HFFc6 (cell line): ENCODE data around the gene ZNF280A. TPM values are rescaled to one million over a fixed set of nuclear protein-coding genes. Genes with fewer than 3 reads are reported as not detected.

Experiments used
- DNase-seq: peaks from one replicate; pipeline ENCODE4 v3.0.0-alpha.2; 2018
- H3K27ac Mint-ChIP-seq: 2 replicates; pipeline ENCODE4 v1.8.0; 2020; ENCODE audit warnings: mild to moderate bottlenecking, mixed read lengths
- H3K27me3 Mint-ChIP-seq: 2 replicates; pipeline ENCODE4 v1.8.0; 2021; ENCODE audit warnings: mild to moderate bottlenecking, moderate library complexity, mixed read lengths; ENCODE audit not compliant: insufficient read depth
- H3K36me3 Mint-ChIP-seq: 2 replicates; pipeline ENCODE4 v1.8.0; 2021; ENCODE audit warnings: low read depth, mixed read lengths
- H3K4me1 Mint-ChIP-seq: 2 replicates; pipeline ENCODE4 v1.8.0; 2020; ENCODE audit warnings: low read depth, mixed read lengths
- H3K4me3 Mint-ChIP-seq: 2 replicates; pipeline ENCODE4 v1.8.0; 2020; ENCODE audit warnings: mild to moderate bottlenecking, moderate library complexity, mixed read lengths
- H3K9me3 Mint-ChIP-seq: 2 replicates; pipeline ENCODE4 v1.8.0; 2020; ENCODE audit warnings: mild to moderate bottlenecking, mixed read lengths
- CTCF ChIP-seq: fragments of 200-600 bp; sonication (generic); IDR thresholded peaks from 2 replicates; pipeline ENCODE4 v1.5.0; 2021; ENCODE audit warnings: antibody characterized with exemption, mild to moderate bottlenecking
- total RNA-seq, 6 experiments: library from RNA; stranded (reverse); fragmentation: NEBNext Ultra II Directional; extraction: Animal tissue kit (Norgen Biotek cat#: 25700); gene quantifications; 2 replicates in 1 of 6; 3 replicates in 5 of 6; pipeline ENCODE4 v1.2.3, GENCODE V29; 2021

ZNF280A gene
- total RNA-seq, 6 experiments from 2014 or later: 0.08 TPM; not detected in 5

GRCh38 chr22:22558071-22558971 lies 38.3 kb upstream of the ZNF280A start:
- Mint-ChIP-seq H3K4me3 (no peak overlapping the region), H3K27me3 (peaks cover 3% of the 10 kb centered on the region; the same call in 1 of the 2 replicates), H3K36me3 (no peaks in the 10 kb centered on the region; the same call in 1 of the 2 replicates), H3K27ac (no peak overlapping the region), H3K9me3 (peaks cover 25% of the 10 kb centered on the region), H3K4me1 (no peaks in the 10 kb centered on the region)
- no peak for TF ChIP-seq CTCF
- no peak for DNase-seq

DNA sequence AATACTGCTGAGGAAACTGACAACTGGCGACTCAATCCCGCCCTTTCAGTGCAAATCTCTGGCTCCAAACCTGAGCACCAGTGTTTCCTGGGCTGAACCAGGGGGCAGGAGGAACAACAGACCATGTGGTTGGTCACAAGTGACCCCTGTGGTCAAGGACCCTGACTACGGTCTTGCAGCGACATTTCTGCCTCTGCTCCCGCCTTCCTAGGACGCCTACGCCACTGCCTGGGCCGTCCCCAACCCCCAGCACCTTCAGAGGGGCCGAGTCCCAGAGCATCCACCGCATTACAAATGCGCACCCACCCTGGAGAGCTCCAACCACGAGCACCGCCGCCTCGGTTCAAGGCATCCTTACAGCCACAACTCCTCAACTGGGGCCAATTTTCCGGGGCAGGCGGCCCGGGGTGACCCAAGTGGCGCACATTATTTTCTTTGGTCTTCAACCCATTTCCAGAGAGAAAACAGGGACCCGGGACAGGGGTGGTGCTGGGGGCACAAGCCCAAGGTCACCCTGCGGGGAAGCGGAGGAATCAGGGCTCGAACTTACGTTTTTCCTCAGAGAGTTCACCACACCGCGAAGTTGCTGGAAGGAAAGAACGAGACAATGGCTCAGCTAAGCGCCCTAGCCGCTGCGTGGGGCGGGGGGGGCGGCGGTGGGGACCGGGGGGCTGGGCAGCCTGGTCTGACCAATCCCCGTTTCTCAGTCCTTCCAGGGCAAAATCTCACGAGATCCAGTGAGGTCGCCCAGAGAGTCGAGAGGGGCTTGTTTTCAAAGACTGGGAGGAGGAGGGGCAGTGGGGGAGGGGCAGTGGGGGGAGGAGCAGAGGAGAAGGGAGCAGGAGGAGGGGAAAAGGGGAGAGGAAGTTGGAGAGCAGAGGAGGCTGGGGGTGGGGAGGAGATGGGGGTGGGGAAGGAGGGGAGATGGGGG lies 37.2 kb upstream of the ZNF280A start:
- H3K4me3 Mint-ChIP-seq: no peak overlapping the region
- DNase-seq: no peak
- no peaks in the 10 kb centered on the region for H3K36me3 Mint-ChIP-seq

GRCh38 chr22:22556578-22556977 lies 36.5 kb upstream of the ZNF280A start:
- Mint-ChIP-seq H3K27me3 (peaks cover 4% of the 10 kb centered on the region; the same call in 1 of the 2 replicates), H3K4me3 (no peak overlapping the region), H3K36me3 (no peaks in the 10 kb centered on the region), H3K9me3 (peaks cover 19% of the 10 kb centered on the region), H3K4me1 (no peaks in the 10 kb centered on the region), H3K27ac (no peak overlapping the region)
- no peak for TF ChIP-seq CTCF
- no peak for DNase-seq

More for the DNA sequence above, 37.2 kb upstream of the ZNF280A start:
- H3K4me1 Mint-ChIP-seq: no peaks in the 10 kb centered on the region
- no peak overlapping the region for H3K27ac Mint-ChIP-seq
- peaks cover 4% of the 10 kb centered on the region; the same call in 1 of the 2 replicates for H3K27me3 Mint-ChIP-seq
- peaks cover 19% of the 10 kb centered on the region for H3K9me3 Mint-ChIP-seq
- TF ChIP-seq CTCF: no peak

- no peak for DNase-seq
- H3K27me3 Mint-ChIP-seq: peaks cover 7% of the 10 kb centered on the region
- no peak overlapping the region for H3K4me3 Mint-ChIP-seq
- H3K36me3 Mint-ChIP-seq: no peaks in the 10 kb centered on the region
- H3K4me1 Mint-ChIP-seq: no peaks in the 10 kb centered on the region
- H3K9me3 Mint-ChIP-seq: peaks cover 19% of the 10 kb centered on the region
- H3K27ac Mint-ChIP-seq: no peak overlapping the region
- TF ChIP-seq CTCF: no peak
Measured at GRCh38 chr22:22555596-22555995, 35.5 kb upstream of the ZNF280A start.

DNA sequence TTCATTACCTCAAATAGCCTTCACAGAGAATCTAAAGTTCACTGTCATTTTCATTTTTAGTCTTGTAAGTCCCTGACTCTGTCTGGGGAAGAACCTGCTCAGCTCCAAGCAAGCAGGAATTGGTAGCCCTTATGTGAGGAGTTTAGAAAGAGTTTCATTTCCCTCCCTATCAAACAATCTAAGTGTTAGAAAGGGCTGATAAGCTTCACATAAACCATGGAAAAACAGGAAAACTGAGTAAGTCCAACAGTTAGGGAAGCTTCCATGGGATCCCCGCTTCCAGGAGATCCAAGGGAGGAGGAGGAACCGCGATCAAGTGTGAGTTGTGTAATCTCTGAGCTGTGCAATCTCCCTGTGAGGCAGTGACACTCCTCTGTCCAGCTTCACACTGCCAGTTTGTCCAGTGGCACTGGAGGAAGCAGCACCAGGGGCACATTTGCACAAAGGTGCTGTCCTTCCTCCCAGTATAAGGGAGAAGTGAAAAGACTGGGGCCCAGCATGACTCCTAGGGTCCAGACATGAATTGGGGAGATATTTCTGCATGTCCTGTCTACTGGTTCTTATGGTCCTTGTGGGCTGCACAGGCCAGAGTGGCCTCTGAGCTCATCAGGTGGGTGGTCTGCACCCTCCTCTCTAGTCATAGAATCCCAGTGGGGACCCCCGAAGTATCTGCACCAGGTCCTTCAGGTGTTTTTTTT lies 34.7 kb upstream of the ZNF280A start:
- H3K27ac Mint-ChIP-seq: no peak overlapping the region
- no peak for TF ChIP-seq CTCF
- no peak for DNase-seq
- H3K4me3 Mint-ChIP-seq: no peak overlapping the region
- H3K9me3 Mint-ChIP-seq: peaks cover 14% of the 10 kb centered on the region; the same call in 1 of the 2 replicates
- peaks cover 10% of the 10 kb centered on the region for H3K27me3 Mint-ChIP-seq
- H3K4me1 Mint-ChIP-seq: no peaks in the 10 kb centered on the region
- H3K36me3 Mint-ChIP-seq: no peaks in the 10 kb centered on the region
